Liver (tissue), 3 donors: ENCODE data around the gene RCOR1.

ENCODE experiments used
- FOXA1 ChIP-seq: IDR thresholded peaks from 2 replicates; pipeline ENCODE4 v1.6.1; 2016; ENCODE audit warnings: antibody characterized with exemption
- GABPA ChIP-seq, 2 donors: IDR thresholded peaks in 1 of 2; conservative IDR thresholded peaks in 1 of 2; 2 replicates each; pipeline ENCODE4 v1.6.1; 2016; ENCODE audit warnings: antibody characterized with exemption in 2 of 2, mild to moderate bottlenecking in 1 of 2, moderate library complexity in 1 of 2
- RAD21 ChIP-seq, 2 donors: IDR thresholded peaks; 2 replicates each; pipeline ENCODE4 v1.6.1; 2016; ENCODE audit warnings: antibody characterized with exemption in 2 of 2, mild to moderate bottlenecking in 2 of 2
- RXRA ChIP-seq, 2 donors: IDR thresholded peaks; 2 replicates each; pipeline ENCODE4 v1.6.1; 2017 to 2018; ENCODE audit warnings: antibody characterized with exemption in 2 of 2, mild to moderate bottlenecking in 1 of 2
- TAF1 ChIP-seq: conservative IDR thresholded peaks from 2 replicates; pipeline ENCODE4 v1.6.1; 2016; ENCODE audit warnings: antibody characterized with exemption, mild to moderate bottlenecking
- YY1 ChIP-seq: IDR thresholded peaks from 2 replicates; pipeline ENCODE4 v1.6.1; 2016; ENCODE audit warnings: antibody characterized with exemption, mild to moderate bottlenecking
- TF ChIP-seq, protein P1 (sequence below): IDR thresholded peaks from 2 replicates; pipeline ENCODE4 v1.6.1; 2016; ENCODE audit warnings: antibody characterized with exemption
- TF ChIP-seq, protein P2 (sequence below): fragments of 150-350 bp; IDR thresholded peaks from 2 replicates; pipeline ENCODE4 v1.5.1; 2017; ENCODE audit warnings: improper control_type of control experiment, low read depth, low read length; ENCODE audit not compliant: missing input control
- donor health status: healthy.
- donor health status: healthy.

DNA sequence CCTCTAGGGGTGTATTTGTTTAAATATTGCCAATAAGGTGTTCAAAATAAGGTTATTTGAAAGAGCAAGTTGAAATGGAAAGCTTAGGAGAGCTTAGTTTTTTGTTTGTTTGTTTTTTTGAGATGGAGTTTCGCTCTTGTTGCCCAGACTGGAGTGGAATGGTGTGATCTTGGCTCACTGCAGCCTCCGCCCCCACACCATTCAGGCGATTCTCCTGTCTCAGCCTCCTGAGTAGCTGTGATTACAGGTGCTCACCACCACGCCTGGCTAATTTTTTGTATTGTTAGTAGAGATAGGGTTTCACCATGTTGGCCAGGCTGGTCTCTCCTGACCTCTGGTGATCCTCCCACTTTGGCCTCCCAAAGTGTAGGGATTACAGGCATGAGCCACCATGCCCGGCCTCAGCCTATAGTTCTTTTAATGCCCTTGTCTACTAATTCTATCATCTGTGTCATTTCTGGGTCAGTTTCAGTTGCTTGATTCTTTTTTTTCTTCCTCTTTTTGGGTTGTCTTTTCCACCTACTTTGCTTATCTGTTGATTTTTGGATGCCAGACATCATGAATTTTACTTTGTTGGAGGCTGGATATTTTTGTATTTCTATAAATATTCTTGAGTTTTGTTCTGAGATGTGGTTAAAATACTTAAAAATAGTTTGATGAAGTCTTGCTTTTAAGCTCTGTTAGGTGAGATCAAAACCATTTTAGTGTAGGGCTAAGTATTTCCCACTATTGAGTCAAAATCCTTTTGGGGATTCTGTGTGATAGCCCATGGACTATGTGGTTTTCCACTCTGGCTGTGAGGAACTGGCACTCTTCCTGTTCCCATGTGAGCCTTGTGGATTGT, 18.7 kb downstream of the RCOR1 start:
- TF ChIP-seq TAF1 (no peak), YY1 (no peak), RXRA (IDR thresholded peaks at IDR 0.05) (no peak), FOXA1 (no peak), RAD21 (IDR thresholded peaks at IDR 0.05) (no peak), GABPA (IDR thresholded peaks at IDR 0.05 in 1 of 2, conservative IDR thresholded peaks at IDR 0.05 in 1 of 2) (no peak)
- TF ChIP-seq, protein P1, sequence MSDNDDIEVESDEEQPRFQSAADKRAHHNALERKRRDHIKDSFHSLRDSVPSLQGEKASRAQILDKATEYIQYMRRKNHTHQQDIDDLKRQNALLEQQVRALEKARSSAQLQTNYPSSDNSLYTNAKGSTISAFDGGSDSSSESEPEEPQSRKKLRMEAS = no peak
- TF ChIP-seq, protein P2, sequence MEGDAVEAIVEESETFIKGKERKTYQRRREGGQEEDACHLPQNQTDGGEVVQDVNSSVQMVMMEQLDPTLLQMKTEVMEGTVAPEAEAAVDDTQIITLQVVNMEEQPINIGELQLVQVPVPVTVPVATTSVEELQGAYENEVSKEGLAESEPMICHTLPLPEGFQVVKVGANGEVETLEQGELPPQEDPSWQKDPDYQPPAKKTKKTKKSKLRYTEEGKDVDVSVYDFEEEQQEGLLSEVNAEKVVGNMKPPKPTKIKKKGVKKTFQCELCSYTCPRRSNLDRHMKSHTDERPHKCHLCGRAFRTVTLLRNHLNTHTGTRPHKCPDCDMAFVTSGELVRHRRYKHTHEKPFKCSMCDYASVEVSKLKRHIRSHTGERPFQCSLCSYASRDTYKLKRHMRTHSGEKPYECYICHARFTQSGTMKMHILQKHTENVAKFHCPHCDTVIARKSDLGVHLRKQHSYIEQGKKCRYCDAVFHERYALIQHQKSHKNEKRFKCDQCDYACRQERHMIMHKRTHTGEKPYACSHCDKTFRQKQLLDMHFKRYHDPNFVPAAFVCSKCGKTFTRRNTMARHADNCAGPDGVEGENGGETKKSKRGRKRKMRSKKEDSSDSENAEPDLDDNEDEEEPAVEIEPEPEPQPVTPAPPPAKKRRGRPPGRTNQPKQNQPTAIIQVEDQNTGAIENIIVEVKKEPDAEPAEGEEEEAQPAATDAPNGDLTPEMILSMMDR = no peak
